K562 (cell line): ENCODE data around the gene ZNF571. TPM values are rescaled to one million over a fixed set of nuclear protein-coding genes. Genes with fewer than 3 reads are reported as not detected.

Source experiments
- ATAC-seq: fragments of 200-7000 bp; cut with Tn5 transposase; 3 replicates; pipeline ENCODE4 v1.9.1; 2020; ENCODE audit warnings: moderate library complexity
- BruUV-seq: library from RNA; stranded (reverse); fragments of 400-500 nt; replicated peaks from 2 replicates; lab custom pipeline; 2021; lab: Mats Ljungman, UMichigan
- CTCF ChIA-PET: fragments of 300-600 bp; formaldehyde crosslinking; extraction: SDS; loops from one replicate; lab custom pipeline; 2021; ENCODE audit warnings: low intra/inter-chr PET ratio; lab: Yijun Ruan, JAX
- POLR2A ChIA-PET: fragments of 300-600, 350-650 bp; sonication (Branson Sonifier 250); formaldehyde crosslinking; extraction: SDS; loops from one replicate; lab custom pipeline; 2021; ENCODE audit warnings: antibody characterized with exemption, inconsistent platforms; lab: Yijun Ruan, JAX
- DNase-seq, 4 experiments: peaks; one replicate each; pipeline versions ENCODE4 v3.0.0 to v3.0.0-alpha.2; 2011 to 2018; ENCODE audit warnings: low spot score in 3 of 4, mixed read lengths in 3 of 4; ENCODE audit errors: extremely low read depth in 1 of 4
- FAIRE-seq: peaks from 2 replicates; lab custom pipeline; 2011; peaks lifted over from hg19 to GRCh38; lab: Jason Lieb, UNC
- H2AFZ ChIP-seq: 2 replicates; pipeline ENCODE4 v1.6.0; 2011; ENCODE audit warnings: low read depth, low read length, control low read depth, inconsistent platforms
- H3K27ac ChIP-seq: fragments of 200-600 bp; 3 replicates; pipeline ENCODE4 v1.8.0; 2011; ENCODE audit warnings: low read depth, mild to moderate bottlenecking, control low read depth, inconsistent platforms, low read length, moderate library complexity, mixed read lengths; ENCODE audit errors: extremely low read depth
- H3K27me3 ChIP-seq, 2 experiments: fragments of 300-600 bp in 1 of 2; 2 replicates in 1 of 2; 3 replicates in 1 of 2; pipeline versions ENCODE4 v1.6.0 to v1.8.0; 2011; ENCODE audit warnings: inconsistent platforms in 2 of 2, low read length in 2 of 2, mild to moderate bottlenecking in 1 of 2, mixed read lengths in 1 of 2, moderate library complexity in 1 of 2; ENCODE audit not compliant: control insufficient read depth in 2 of 2, insufficient read depth in 2 of 2
- H3K36me3 ChIP-seq: fragments of 300-600 bp; 3 replicates; pipeline ENCODE4 v1.8.0; 2011; ENCODE audit warnings: mild to moderate bottlenecking, low read length, inconsistent platforms; ENCODE audit not compliant: control insufficient read depth, insufficient read depth
- H3K4me1 ChIP-seq, 2 experiments: fragments of 200-600 bp in 1 of 2; replicated peaks in 1 of 2; 2 replicates in 1 of 2; 3 replicates in 1 of 2; pipeline versions ENCODE4 v1.5.1 to v1.8.0; 2011; ENCODE audit warnings: inconsistent platforms in 2 of 2, low read length in 2 of 2, mild to moderate bottlenecking in 1 of 2, mixed read lengths in 1 of 2, moderate library complexity in 1 of 2; ENCODE audit not compliant: control insufficient read depth in 2 of 2, insufficient read depth in 2 of 2
- H3K4me2 ChIP-seq: 2 replicates; pipeline ENCODE4 v1.6.1; 2011; ENCODE audit warnings: low read length, control low read depth, inconsistent platforms, mixed read lengths; ENCODE audit not compliant: insufficient read depth
- H3K4me3 ChIP-seq: fragments of 200-600 bp; sonication (generic), shearing (Covaris generic); 2 replicates; pipeline ENCODE4 v1.5.1; 2016; ENCODE audit warnings: control low read depth, inconsistent platforms
- H3K79me2 ChIP-seq: fragments of 200-600 bp; 3 replicates; pipeline ENCODE4 v1.8.0; 2011; ENCODE audit warnings: low read length, inconsistent platforms; ENCODE audit not compliant: control insufficient read depth, insufficient read depth
- H3K9ac ChIP-seq, 2 experiments: 2 replicates each; pipeline versions ENCODE4 v1.6.0 to v1.6.1; 2011; ENCODE audit warnings: low read depth in 2 of 2, low read length in 2 of 2, control low read depth in 1 of 2, inconsistent platforms in 1 of 2, mild to moderate bottlenecking in 1 of 2, mixed read lengths in 1 of 2; ENCODE audit not compliant: insufficient read depth in 1 of 2
- H3K9me1 ChIP-seq: one replicate; pipeline ENCODE4 v1.6.0; 2011; ENCODE audit warnings: inconsistent platforms, mild to moderate bottlenecking, low read length, moderate library complexity; ENCODE audit not compliant: control insufficient read depth, insufficient read depth
- H3K9me3 ChIP-seq: replicated peaks from 2 replicates; pipeline ENCODE4 v1.5.1; 2011; ENCODE audit warnings: low read depth, low read length, inconsistent platforms; ENCODE audit not compliant: control insufficient read depth, insufficient read depth
- H4K20me1 ChIP-seq: replicated peaks from 2 replicates; pipeline ENCODE4 v1.6.1; 2011; ENCODE audit warnings: low read length, inconsistent platforms, mixed read lengths; ENCODE audit not compliant: control insufficient read depth, insufficient read depth
- MCM2 ChIP-seq: fragments of 450-650 bp; IDR thresholded peaks from 2 replicates; pipeline ENCODE4 v1.6.1; 2017; ENCODE audit warnings: low read depth, mild to moderate bottlenecking
- PPARD ChIP-seq: fragments of 250-450 bp; sonication (Bioruptor Pico); IDR thresholded peaks from 2 replicates; pipeline ENCODE4 v1.8.0; 2022; ENCODE audit warnings: inconsistent platforms, mild to moderate bottlenecking, moderate library complexity
- ZBTB8A ChIP-seq: fragments of 450-650 bp; IDR thresholded peaks from 2 replicates; pipeline ENCODE4 v1.6.1; 2018; ENCODE audit warnings: mild to moderate bottlenecking, moderate library complexity; ENCODE audit not compliant: partially characterized antibody
- ZNF274 ChIP-seq: IDR thresholded peaks from 2 replicates; pipeline ENCODE4 v1.6.1; 2011; ENCODE audit warnings: low read depth, mild to moderate bottlenecking, low read length, moderate library complexity, borderline replicate concordance
- ZNF311 ChIP-seq: fragments of 250-450 bp; sonication (Bioruptor Pico); IDR thresholded peaks from 2 replicates; pipeline ENCODE4 v1.4.0; 2020; ENCODE audit warnings: mild to moderate bottlenecking, moderate library complexity
- ZNF41 ChIP-seq: fragments of 250-450 bp; sonication (Bioruptor Pico); conservative IDR thresholded peaks from 2 replicates; pipeline ENCODE4 v1.4.0; 2020; ENCODE audit warnings: mild to moderate bottlenecking
- WGBS: fragments of 100-300 bp; shearing (Covaris generic); methylation state at CpG from one replicate; pipeline ENCODE4 v1.1.6; 2016; ENCODE audit warnings: low coverage, mixed read lengths; ENCODE audit not compliant: insufficient coverage; ENCODE audit errors: missing lambda C conversion rate; 5-methylcytosine and 5-hydroxymethylcytosine counted together
- in situ Hi-C: fragments of 300-500 bp; cut with MboI; formaldehyde crosslinking; loops from 4 replicates; pipeline ENCODE4 v1.15.0; 2018; ENCODE audit warnings: inconsistent platforms, mixed read lengths
- intact Hi-C: fragments of 100-400 bp; cut with micrococcal nuclease; formaldehyde crosslinking; loops from 2 replicates; pipeline ENCODE4 v1.14.2; 2022
- polyA plus RNA-seq, 8 experiments: library from polyadenylated mRNA; depleted of rRNA in 4 of 8; stranded (reverse) in 5 of 8; unstranded in 3 of 8; fragments of >200 nt; fragmentation: Nextera tagmentation in 2 of 8; fragmentation: Illumina TruSeq in 1 of 8; extraction: Ambion mirVana in 2 of 8; extraction: Trizol in 1 of 8; gene quantifications; 2 replicates each; pipeline versions ENCODE4 v1.2.1 to v1.2.3, GENCODE V29; 2011 to 2014; ENCODE audit warnings: inconsistent platforms in 1 of 8, missing spikeins in 1 of 8
- total RNA-seq, 7 experiments: library from RNA; depleted of rRNA in 6 of 7; stranded (reverse); fragments of >200 nt in 6 of 7; fragmentation: Illumina TruSeq in 2 of 7; extraction: Trizol in 2 of 7; gene quantifications; 2 replicates each; pipeline versions ENCODE4 v1.2.1 to v1.2.3, GENCODE V29; 2011 to 2021; ENCODE audit warnings: low replicate concordance in 1 of 7
- TF ChIP-seq, protein P1 (sequence below): fragments of 450-650 bp; formaldehyde crosslinking; IDR thresholded peaks from 2 replicates; pipeline ENCODE4 v1.4.0; 2020; ENCODE audit warnings: mild to moderate bottlenecking, mixed read lengths
- TF ChIP-seq, protein P2 (sequence below): fragments of 250-450 bp; sonication (Bioruptor Pico); IDR thresholded peaks from 2 replicates; pipeline ENCODE4 v1.4.0; 2020; ENCODE audit warnings: mild to moderate bottlenecking, moderate library complexity, borderline replicate concordance
- TF ChIP-seq, protein P3 (sequence below): fragments of 250-450 bp; sonication (Bioruptor Pico); IDR thresholded peaks from 2 replicates; pipeline ENCODE4 v1.4.0; 2020; ENCODE audit warnings: mild to moderate bottlenecking

ZNF571 gene
- total and polyA plus RNA-seq, 9 of the 15 experiments (the other 6 are each of a cell fraction or from before 2014, with no cell fraction given) = 0.82 to 3.9 (median 2.0) TPM

DNA sequence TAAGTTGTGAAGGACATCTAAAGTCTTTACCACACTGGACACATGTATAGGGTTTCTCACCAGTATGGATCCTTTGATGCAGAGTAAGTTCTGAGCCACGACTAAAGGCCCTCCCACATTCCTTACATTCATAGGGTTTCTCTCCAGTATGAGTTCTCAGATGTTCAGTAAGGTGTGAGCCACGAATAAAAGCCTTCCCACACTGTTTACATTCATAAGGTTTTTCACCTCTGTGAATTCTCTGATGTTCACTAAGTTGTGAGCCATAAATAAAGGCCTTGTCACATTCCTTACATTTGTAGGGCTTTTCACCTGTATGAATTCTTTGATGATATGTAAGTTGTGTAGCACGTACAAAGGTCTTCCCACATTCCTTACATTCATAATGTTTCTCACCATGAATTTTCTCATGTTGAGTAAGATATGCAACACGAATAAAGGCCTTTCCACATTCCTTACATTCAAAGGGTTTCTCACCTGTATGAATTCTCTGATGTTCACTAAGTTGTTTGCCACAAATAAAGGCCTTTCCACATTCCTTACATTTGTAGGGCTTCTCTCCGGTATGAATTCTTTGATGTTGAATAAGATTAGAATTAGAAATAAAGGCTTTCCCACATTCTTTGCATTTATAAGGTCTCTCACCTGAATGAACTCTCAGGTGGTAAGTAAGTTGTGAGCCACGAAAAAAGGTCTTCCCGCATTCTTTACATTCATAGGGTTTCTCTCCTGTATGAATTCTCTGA lies 29.8 kb downstream of the ZNF571 start:
- no peak for FAIRE-seq
- BruUV-seq = no TSS peak
- ATAC-seq = no peak
- no peak for DNase-seq
- in situ Hi-C loops = no loop called here
- no peaks in the 10 kb centered on the region for H3K4me1 ChIP-seq
- no peak overlapping the region for H3K27ac ChIP-seq
- H3K9ac ChIP-seq = no peak overlapping the region
- H3K4me2 ChIP-seq = no peak overlapping the region
- CTCF ChIA-PET = no interaction called here
- H2AFZ ChIP-seq = no peak overlapping the region
- no peaks in the 10 kb centered on the region for H3K9me1 ChIP-seq
- H3K36me3 ChIP-seq = no peaks in the 10 kb centered on the region
- H4K20me1 ChIP-seq = no peaks in the 10 kb centered on the region
- WGBS = 11% methylated on average over 7 of the region's 7 CpGs
- H3K27me3 ChIP-seq = no peaks in the 10 kb centered on the region
- no peak for TF ChIP-seq ZNF41 (CRISPR knock-in tag)
- peak; percentile 99 for TF ChIP-seq ZNF274
- POLR2A ChIA-PET = no interaction called here
- H3K4me3 ChIP-seq = no peak overlapping the region
- H3K79me2 ChIP-seq = no peaks in the 10 kb centered on the region
- peaks cover 13% of the 10 kb centered on the region for H3K9me3 ChIP-seq
- intact Hi-C loops = no loop called here

DNA sequence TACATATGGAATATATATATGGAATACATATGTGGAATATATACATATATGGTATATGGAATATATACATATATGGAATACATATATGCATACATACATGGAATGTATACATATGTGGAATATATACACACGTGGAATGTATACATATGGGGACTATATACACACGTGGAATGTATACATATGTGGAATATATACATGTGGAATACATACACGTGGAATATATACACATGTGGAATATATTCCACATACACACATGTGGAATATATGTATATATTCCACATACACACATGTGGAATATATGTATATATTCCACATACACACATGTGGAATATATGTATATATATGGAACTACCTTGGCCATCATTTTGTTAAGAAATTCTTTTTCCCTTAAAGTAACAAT lies 31.1 kb downstream of the ZNF571 start:
- Histone ChIP-seq H3K4me3 (no peak overlapping the region), H3K27me3 (no peaks in the 10 kb centered on the region), H3K36me3 (no peaks in the 10 kb centered on the region), H3K9me3 (peaks cover 20% of the 10 kb centered on the region), H3K27ac (no peak overlapping the region), H2AFZ (no peak overlapping the region), H3K9me1 (no peaks in the 10 kb centered on the region), H3K9ac (no peak overlapping the region), H4K20me1 (no peaks in the 10 kb centered on the region), H3K4me1 (no peaks in the 10 kb centered on the region), H3K4me2 (no peak overlapping the region), H3K79me2 (no peaks in the 10 kb centered on the region)
- WGBS = 1% methylated on average over 3 of the region's 3 CpGs
- ATAC-seq = no peak
- in situ Hi-C loops = no loop called here
- intact Hi-C loops = no loop called here
- no TSS peak for BruUV-seq
- DNase-seq = no peak
- POLR2A ChIA-PET = no interaction called here
- CTCF ChIA-PET = no interaction called here
- FAIRE-seq = no peak
- TF ChIP-seq PPARD (no peak), ZNF311 (CRISPR knock-in tag) (no peak), ZBTB8A (no peak), MCM2 (no peak)
- TF ChIP-seq, protein P1, sequence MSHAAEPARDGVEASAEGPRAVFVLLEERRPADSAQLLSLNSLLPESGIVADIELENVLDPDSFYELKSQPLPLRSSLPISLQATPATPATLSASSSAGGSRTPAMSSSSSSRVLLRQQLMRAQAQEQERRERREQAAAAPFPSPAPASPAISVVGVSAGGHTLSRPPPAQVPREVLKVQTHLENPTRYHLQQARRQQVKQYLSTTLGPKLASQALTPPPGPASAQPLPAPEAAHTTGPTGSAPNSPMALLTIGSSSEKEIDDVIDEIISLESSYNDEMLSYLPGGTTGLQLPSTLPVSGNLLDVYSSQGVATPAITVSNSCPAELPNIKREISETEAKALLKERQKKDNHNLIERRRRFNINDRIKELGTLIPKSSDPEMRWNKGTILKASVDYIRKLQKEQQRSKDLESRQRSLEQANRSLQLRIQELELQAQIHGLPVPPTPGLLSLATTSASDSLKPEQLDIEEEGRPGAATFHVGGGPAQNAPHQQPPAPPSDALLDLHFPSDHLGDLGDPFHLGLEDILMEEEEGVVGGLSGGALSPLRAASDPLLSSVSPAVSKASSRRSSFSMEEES = no peak
- TF ChIP-seq, protein P2, sequence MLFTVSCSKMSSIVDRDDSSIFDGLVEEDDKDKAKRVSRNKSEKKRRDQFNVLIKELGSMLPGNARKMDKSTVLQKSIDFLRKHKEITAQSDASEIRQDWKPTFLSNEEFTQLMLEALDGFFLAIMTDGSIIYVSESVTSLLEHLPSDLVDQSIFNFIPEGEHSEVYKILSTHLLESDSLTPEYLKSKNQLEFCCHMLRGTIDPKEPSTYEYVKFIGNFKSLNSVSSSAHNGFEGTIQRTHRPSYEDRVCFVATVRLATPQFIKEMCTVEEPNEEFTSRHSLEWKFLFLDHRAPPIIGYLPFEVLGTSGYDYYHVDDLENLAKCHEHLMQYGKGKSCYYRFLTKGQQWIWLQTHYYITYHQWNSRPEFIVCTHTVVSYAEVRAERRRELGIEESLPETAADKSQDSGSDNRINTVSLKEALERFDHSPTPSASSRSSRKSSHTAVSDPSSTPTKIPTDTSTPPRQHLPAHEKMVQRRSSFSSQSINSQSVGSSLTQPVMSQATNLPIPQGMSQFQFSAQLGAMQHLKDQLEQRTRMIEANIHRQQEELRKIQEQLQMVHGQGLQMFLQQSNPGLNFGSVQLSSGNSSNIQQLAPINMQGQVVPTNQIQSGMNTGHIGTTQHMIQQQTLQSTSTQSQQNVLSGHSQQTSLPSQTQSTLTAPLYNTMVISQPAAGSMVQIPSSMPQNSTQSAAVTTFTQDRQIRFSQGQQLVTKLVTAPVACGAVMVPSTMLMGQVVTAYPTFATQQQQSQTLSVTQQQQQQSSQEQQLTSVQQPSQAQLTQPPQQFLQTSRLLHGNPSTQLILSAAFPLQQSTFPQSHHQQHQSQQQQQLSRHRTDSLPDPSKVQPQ (CRISPR knock-in tag) = no peak
- TF ChIP-seq, protein P3, sequence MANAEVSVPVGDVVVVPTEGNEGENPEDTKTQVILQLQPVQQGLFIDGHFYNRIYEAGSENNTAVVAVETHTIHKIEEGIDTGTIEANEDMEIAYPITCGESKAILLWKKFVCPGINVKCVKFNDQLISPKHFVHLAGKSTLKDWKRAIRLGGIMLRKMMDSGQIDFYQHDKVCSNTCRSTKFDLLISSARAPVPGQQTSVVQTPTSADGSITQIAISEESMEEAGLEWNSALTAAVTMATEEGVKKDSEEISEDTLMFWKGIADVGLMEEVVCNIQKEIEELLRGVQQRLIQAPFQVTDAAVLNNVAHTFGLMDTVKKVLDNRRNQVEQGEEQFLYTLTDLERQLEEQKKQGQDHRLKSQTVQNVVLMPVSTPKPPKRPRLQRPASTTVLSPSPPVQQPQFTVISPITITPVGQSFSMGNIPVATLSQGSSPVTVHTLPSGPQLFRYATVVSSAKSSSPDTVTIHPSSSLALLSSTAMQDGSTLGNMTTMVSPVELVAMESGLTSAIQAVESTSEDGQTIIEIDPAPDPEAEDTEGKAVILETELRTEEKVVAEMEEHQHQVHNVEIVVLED = no peak
